Stimulated activated CD8-positive, alpha-beta memory T cell treated with anti-CD3 and anti-CD28 coated beads, Interleukin-7, amount 100 ng/mL, for 48 hours (primary cell): ENCODE data around the gene OBSCN.
"Not testable (repeated sequence)": the region's sequence is repeated elsewhere in the genome, so short reads cannot be mapped to it uniquely, and the experiment has no call there.

Source experiments
- DNase-seq, 2 donors: peaks; one replicate each; pipeline ENCODE4 v3.0.0-alpha.2; 2020; ENCODE audit warnings: low read depth in 1 of 2; ENCODE audit errors: extremely low read depth in 1 of 2

OBSCN gene

DNA sequence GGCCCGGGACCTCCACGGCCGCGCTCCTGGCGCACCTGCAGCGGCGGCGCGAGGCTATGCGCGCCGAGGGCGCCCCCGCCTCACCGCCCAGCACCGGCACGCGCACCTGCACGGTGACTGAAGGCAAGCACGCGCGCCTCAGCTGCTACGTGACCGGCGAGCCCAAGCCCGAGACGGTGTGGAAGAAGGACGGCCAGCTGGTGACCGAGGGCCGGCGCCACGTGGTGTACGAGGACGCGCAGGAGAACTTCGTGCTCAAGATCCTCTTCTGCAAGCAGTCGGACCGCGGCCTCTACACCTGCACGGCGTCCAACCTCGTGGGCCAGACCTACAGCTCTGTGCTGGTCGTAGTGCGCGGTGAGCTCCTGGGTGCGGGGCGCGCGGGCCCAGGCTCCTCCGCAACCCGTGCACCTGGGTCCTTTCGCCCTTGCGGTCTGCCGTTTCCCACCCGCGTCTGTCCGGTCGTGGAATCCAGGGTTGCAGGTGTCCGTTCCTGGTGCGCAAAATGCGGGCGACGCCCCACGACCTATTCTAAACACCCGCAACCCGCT is 4.6 kb downstream of the OBSCN start:
- DNase-seq = no peak

- DNase-seq = peak; percentile 78 to 87
Observed at GRCh38 chr1:228212966-228213844, 5.4 kb downstream of the OBSCN start.

- no peak for DNase-seq
Observed at GRCh38 chr1:228213917-228214808, 6.3 kb downstream of the OBSCN start.

GRCh38 chr1:228214921-228215662 is 7.2 kb downstream of the OBSCN start:
- no peak for DNase-seq

- DNase-seq = no peak
Observed at GRCh38 chr1:228215663-228216116, 7.8 kb downstream of the OBSCN start.

- DNase-seq = no peak
Observed at GRCh38 chr1:228216371-228217320, 8.8 kb downstream of the OBSCN start.

GRCh38 chr1:228217551-228218344 is 9.9 kb downstream of the OBSCN start:
- DNase-seq = no peak

GRCh38 chr1:228218513-228219244 is 10.8 kb downstream of the OBSCN start:
- DNase-seq = no peak

DNA sequence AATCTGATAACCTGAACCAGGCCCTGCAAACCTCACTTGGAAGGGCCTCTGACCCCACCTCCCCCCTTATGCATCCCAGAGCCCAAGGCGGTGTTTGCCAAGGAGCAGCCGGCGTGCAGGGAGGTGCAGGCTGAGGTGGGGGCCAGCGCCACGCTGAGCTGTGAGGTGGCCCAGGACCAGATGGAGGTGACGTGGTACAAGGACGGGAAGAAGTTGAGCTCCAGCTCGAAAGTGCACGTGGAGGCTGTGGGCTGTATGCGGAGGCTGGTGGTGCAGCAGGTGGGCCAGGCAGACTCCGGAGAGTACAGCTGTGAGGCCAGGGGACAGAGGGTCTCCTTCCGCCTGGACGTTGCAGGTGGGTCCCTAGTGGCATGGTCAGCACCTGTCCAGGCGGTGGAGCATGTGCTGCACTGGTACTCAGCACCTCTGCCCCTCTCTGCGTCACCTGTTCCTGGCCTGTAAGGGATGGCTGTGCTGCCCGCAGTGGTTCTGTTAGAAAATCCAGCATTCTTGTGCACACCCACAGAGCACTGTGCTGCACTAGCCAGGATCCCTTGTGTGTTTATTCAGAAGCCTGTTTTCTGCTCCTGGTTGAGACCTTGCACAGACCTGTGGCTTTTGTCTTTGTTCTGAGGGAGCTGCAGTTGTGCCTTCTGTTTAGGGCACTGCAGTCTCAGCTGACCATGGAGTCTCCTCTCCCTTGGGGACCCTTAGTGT is 11.6 kb downstream of the OBSCN start:
- no peak for DNase-seq

GRCh38 chr1:228219962-228220780 is 12.3 kb downstream of the OBSCN start:
- DNase-seq = no peak

DNA sequence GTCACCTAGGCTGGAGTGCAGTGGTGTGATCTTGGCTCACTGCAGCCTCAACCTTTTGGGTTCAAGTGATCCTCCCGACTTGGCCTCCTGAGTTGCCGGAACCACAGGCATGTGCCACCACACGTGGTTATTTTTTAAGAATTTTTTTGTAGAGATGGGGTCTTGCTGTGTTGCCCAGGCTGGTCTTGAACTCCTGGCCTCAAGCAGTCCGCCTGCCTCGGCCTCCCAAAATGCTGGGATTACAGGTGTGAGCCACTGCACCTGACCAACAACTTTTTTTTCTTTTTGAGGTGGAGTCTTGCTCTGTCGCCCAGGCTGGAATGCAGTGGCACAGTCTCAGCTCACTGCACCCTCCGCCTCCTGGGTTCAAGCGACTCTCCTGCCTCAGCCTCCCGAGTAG is 13.3 kb downstream of the OBSCN start:
- DNase-seq = not testable (repeated sequence)

- DNase-seq = no peak
Observed at GRCh38 chr1:228222548-228222947, 14.7 kb downstream of the OBSCN start.

DNA sequence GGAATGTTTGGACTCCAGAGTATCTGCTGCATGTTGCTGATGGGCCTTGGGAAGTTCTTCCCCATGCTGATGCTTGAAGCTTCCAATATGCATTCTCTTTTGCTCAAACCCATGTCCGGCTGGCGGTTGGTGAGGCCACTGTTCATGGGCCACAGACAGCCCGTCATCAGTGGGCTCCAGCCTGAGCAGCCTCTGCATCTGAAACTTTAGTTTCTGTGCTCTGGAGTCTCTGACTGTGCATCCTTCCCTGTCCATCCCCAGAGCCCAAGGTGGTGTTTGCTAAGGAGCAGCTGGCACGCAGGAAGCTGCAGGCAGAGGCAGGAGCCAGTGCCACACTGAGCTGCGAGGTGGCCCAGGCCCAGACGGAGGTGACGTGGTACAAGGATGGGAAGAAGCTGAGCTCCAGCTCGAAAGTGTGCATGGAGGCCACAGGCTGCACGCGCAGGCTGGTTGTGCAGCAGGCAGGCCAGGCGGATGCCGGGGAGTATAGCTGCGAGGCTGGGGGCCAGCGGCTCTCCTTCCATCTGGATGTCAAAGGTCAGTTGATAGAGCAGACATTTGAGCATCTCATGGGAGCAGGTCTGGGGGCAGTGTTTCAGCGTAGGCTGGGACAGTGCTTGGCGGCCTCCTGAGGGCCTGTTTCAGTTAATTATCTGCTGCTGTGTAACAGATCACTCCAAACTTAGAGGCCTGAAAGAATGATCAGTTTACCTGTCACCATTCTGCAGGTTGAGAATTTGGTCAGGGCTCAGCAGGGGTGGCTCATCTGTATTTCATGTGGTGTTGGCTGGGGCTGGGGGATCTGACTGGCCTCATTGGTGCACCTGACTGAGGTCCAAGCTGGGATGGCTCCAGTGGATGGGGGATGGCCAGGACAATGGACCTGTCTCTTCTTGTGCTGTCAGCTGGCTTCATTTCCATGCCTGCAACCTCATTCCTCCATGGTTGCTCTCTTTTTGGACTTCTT is 16.6 kb downstream of the OBSCN start:
- DNase-seq = no peak

GRCh38 chr1:228225165-228225710 is 17.4 kb downstream of the OBSCN start:
- no peak for DNase-seq

DNA sequence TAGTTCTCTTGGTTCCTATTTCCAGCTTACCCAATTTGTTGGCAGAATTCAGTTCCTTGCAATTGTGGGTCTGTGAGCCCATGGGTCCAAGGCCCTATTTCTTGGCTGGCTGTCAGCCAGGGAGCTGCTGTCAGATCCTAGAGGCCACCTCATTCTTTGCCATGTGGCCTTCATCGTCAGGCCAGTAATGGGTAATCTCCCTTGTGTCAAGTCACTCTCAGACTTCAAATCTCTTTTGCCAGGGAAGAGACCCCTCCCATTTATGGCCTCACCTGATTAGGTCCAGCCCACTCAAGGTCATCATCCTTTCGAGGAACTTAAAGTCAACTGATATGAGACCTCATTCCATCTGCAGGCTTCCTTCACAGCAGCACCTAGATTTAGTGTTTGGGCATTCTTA is 17.9 kb downstream of the OBSCN start:
- DNase-seq = no peak
